Measurements from ENCODE around the gene CEP83. TPM values are rescaled to one million over a fixed set of nuclear protein-coding genes. Genes with fewer than 3 reads are reported as not detected.
"Not testable (repeated sequence)": the region's sequence is repeated elsewhere in the genome, so short reads cannot be mapped to it uniquely, and the experiment has no call there.

The CEP83 gene
- total and polyA plus RNA-seq, 2 donors (not counting 1 experiment from before 2014, with no cell fraction given) = 7.8 to 13.5 TPM

- Histone ChIP-seq H2AFZ (ENCODE audit: low read length) (no peak overlapping the region), H3K79me2 (ENCODE audit: control insufficient read depth, insufficient read depth, low read length) (no peaks in the 10 kb centered on the region), H3K9me3 (ENCODE audit: control insufficient read depth, insufficient read depth, low read depth, low read length) (no peaks in the 10 kb centered on the region), H3K27ac (ENCODE audit: insufficient read depth, low read length) (no peak overlapping the region), H3K4me2 (ENCODE audit: extremely low read depth, insufficient read depth, low read length) (no peak overlapping the region), H3K27me3 (ENCODE audit: control insufficient read depth, insufficient read depth, low read length) (no peaks in the 10 kb centered on the region), H3K4me3 (replicated peaks in 1 of 4; ENCODE audit: control extremely low read depth in 1 of 4, insufficient read depth in 1 of 4, low read depth in 3 of 4, low read length in 4 of 4) (no peak overlapping the region), H3K36me3 (ENCODE audit: control insufficient read depth, insufficient read depth, low read length) (no peaks in the 10 kb centered on the region), H4K20me1 (ENCODE audit: control insufficient read depth, extremely low read depth, insufficient read depth, low read length) (no peaks in the 10 kb centered on the region), H3K4me1 (ENCODE audit: control insufficient read depth, extremely low read depth, insufficient read depth, low read length) (no peaks in the 10 kb centered on the region), H3K9ac (ENCODE audit: insufficient read depth, low read length) (no peak overlapping the region)
- DNase-seq (ENCODE audit: low read depth in 2 of 2) = no peak
- TF ChIP-seq, protein P1, sequence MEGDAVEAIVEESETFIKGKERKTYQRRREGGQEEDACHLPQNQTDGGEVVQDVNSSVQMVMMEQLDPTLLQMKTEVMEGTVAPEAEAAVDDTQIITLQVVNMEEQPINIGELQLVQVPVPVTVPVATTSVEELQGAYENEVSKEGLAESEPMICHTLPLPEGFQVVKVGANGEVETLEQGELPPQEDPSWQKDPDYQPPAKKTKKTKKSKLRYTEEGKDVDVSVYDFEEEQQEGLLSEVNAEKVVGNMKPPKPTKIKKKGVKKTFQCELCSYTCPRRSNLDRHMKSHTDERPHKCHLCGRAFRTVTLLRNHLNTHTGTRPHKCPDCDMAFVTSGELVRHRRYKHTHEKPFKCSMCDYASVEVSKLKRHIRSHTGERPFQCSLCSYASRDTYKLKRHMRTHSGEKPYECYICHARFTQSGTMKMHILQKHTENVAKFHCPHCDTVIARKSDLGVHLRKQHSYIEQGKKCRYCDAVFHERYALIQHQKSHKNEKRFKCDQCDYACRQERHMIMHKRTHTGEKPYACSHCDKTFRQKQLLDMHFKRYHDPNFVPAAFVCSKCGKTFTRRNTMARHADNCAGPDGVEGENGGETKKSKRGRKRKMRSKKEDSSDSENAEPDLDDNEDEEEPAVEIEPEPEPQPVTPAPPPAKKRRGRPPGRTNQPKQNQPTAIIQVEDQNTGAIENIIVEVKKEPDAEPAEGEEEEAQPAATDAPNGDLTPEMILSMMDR (conservative IDR thresholded peaks at IDR 0.05 in 1 of 2, IDR thresholded peaks at IDR 0.05 in 1 of 2; ENCODE audit: low read depth in 1 of 2, low read length in 2 of 2) = no peak
- TF ChIP-seq EZH2 (IDR thresholded peaks at IDR 0.05; ENCODE audit: low read length, missing control alignments) = no peak
Measured at GRCh38 chr12:94457311-94457710, 2.4 kb downstream of the CEP83 start.

- not testable (repeated sequence) for H3K9me3 ChIP-seq (ENCODE audit: control insufficient read depth, insufficient read depth, low read depth, low read length); H3K27me3 ChIP-seq (ENCODE audit: control insufficient read depth, insufficient read depth, low read length); DNase-seq (ENCODE audit: low read depth in 2 of 2); H3K9ac ChIP-seq (ENCODE audit: insufficient read depth, low read length); H4K20me1 ChIP-seq (ENCODE audit: control insufficient read depth, extremely low read depth, insufficient read depth, low read length); H3K27ac ChIP-seq (ENCODE audit: insufficient read depth, low read length); H2AFZ ChIP-seq (ENCODE audit: low read length); H3K4me1 ChIP-seq (ENCODE audit: control insufficient read depth, extremely low read depth, insufficient read depth, low read length); H3K36me3 ChIP-seq (ENCODE audit: control insufficient read depth, insufficient read depth, low read length); H3K79me2 ChIP-seq (ENCODE audit: control insufficient read depth, insufficient read depth, low read length); H3K4me2 ChIP-seq (ENCODE audit: extremely low read depth, insufficient read depth, low read length); H3K4me3 ChIP-seq (replicated peaks in 1 of 4; ENCODE audit: control extremely low read depth in 1 of 4, insufficient read depth in 1 of 4, low read depth in 3 of 4, low read length in 4 of 4)
Measured at GRCh38 chr12:94454318-94454717, 5.3 kb downstream of the CEP83 start.

- Histone ChIP-seq H3K27ac (ENCODE audit: insufficient read depth, low read length) (no peak overlapping the region), H3K4me3 (replicated peaks in 1 of 4; ENCODE audit: control extremely low read depth in 1 of 4, insufficient read depth in 1 of 4, low read depth in 3 of 4, low read length in 4 of 4) (no peak overlapping the region), H3K9ac (ENCODE audit: insufficient read depth, low read length) (no peak overlapping the region), H2AFZ (ENCODE audit: low read length) (no peak overlapping the region), H3K27me3 (ENCODE audit: control insufficient read depth, insufficient read depth, low read length) (no peaks in the 10 kb centered on the region), H3K79me2 (ENCODE audit: control insufficient read depth, insufficient read depth, low read length) (no peaks in the 10 kb centered on the region), H4K20me1 (ENCODE audit: control insufficient read depth, extremely low read depth, insufficient read depth, low read length) (no peaks in the 10 kb centered on the region), H3K4me1 (ENCODE audit: control insufficient read depth, extremely low read depth, insufficient read depth, low read length) (no peaks in the 10 kb centered on the region), H3K36me3 (ENCODE audit: control insufficient read depth, insufficient read depth, low read length) (no peaks in the 10 kb centered on the region), H3K4me2 (ENCODE audit: extremely low read depth, insufficient read depth, low read length) (no peak overlapping the region), H3K9me3 (ENCODE audit: control insufficient read depth, insufficient read depth, low read depth, low read length) (no peaks in the 10 kb centered on the region)
- peak; percentile 5 to 11 for DNase-seq (ENCODE audit: low read depth in 2 of 2)
- TF ChIP-seq, protein P1 (conservative IDR thresholded peaks at IDR 0.05 in 1 of 2, IDR thresholded peaks at IDR 0.05 in 1 of 2; ENCODE audit: low read depth in 1 of 2, low read length in 2 of 2) = no peak
- TF ChIP-seq EZH2 (IDR thresholded peaks at IDR 0.05; ENCODE audit: low read length, missing control alignments) = no peak
Measured at GRCh38 chr12:94445662-94446061, 14.0 kb downstream of the CEP83 start.

Measured in fibroblast of lung (primary cell).